ENCODE data around the gene EMC9. TPM values are rescaled to one million over a fixed set of nuclear protein-coding genes. Genes with fewer than 3 reads are reported as not detected.

EMC9 gene
- polyA plus RNA-seq, 3 donors, result 6.4 to 9.4 (median 8.5) TPM

- peaks cover 7 to 10% of the 10 kb centered on the region in 2 donors for H3K4me1 ChIP-seq (ENCODE audit: control insufficient read depth in 1 of 2, insufficient read depth in 2 of 2, low read length in 2 of 2)
- H3K4me2 ChIP-seq (replicated peaks; ENCODE audit: extremely low read depth, low read length, poor library complexity, severe bottlenecking), result no peak within 1 kb of the TSS
- H3K9me3 ChIP-seq (replicated peaks in 1 of 2; ENCODE audit: control insufficient read depth in 1 of 2, insufficient read depth in 1 of 2, low read length in 2 of 2), result no peaks in the 10 kb centered on the region
- intact Hi-C loops (cut with micrococcal nuclease), result loop anchor here in 1 of 2 donors (10.0 kb wide), 1 partner anchor 104 kb away; the partner anchor contains the start of genes GMPR2 and NEDD8
- H3K36me3 ChIP-seq (replicated peaks in 1 of 2; ENCODE audit: control insufficient read depth in 1 of 2, insufficient read depth in 2 of 2, low read length in 2 of 2), result no peaks in the 10 kb centered on the region
- peaks cover 0 to 1% (median 0%) of the 10 kb centered on the region in 7 donors for H3K9me3 Mint-ChIP-seq
- DNase-seq, result peak in 1 of 3 donors; percentile 44
- H3K4me1 Mint-ChIP-seq, result peaks cover 13% of the 10 kb centered on the region
- no peaks in the 10 kb centered on the region for H3K27me3 Mint-ChIP-seq (ENCODE audit: low read depth in 3 of 3)
- H3K27ac Mint-ChIP-seq, result peak within 1 kb of the TSS in 4 of 7 donors; percentile 2 to 86 (median 57)
- 75% methylated on average over 4 of the region's 5 CpGs for WGBS (ENCODE audit: insufficient coverage)
- H3K4me3 ChIP-seq (replicated peaks in 1 of 3; ENCODE audit: low read depth in 2 of 3, low read length in 3 of 3), result no peak within 1 kb of the TSS
- H3K27ac ChIP-seq (ENCODE audit: low read depth in 1 of 2, low read length in 2 of 2), result no peak within 1 kb of the TSS
- peaks cover 11 to 26% of the 10 kb centered on the region in 2 donors for H3K36me3 Mint-ChIP-seq
- H2AFZ ChIP-seq (ENCODE audit: insufficient read depth, low read depth, low read length, poor library complexity, severe bottlenecking), result no peak within 1 kb of the TSS
- TF ChIP-seq CTCF (IDR thresholded peaks at IDR 0.05), result no peak
- H4K20me1 ChIP-seq (ENCODE audit: insufficient read depth, low read length), result no peaks in the 10 kb centered on the region
- no peak within 1 kb of the TSS for H3K9ac ChIP-seq (ENCODE audit: insufficient read depth, low read length, poor library complexity, severe bottlenecking)
- H3K27me3 ChIP-seq (ENCODE audit: control insufficient read depth in 2 of 2, insufficient read depth in 2 of 2, low read length in 2 of 2), result no peaks in the 10 kb centered on the region
- H3K4me3 Mint-ChIP-seq, result no peak within 1 kb of the TSS
- H3K79me2 ChIP-seq (ENCODE audit: insufficient read depth, low read length), result no peaks in the 10 kb centered on the region
Measured at GRCh38 chr14:24130380-24130716, 11.0 kb downstream of the EMC9 start, which contains the start of gene FITM1. FITM1 (plus strand) TSS chr14:24130659; CDS start chr14:24131564, 905 bp downstream.

GRCh38 chr14:24129410-24129998, 11.9 kb downstream of the EMC9 start:
- no peaks in the 10 kb centered on the region for H3K9me3 ChIP-seq (replicated peaks in 1 of 2; ENCODE audit: control insufficient read depth in 1 of 2, insufficient read depth in 1 of 2, low read length in 2 of 2)
- no peaks in the 10 kb centered on the region for H3K27me3 ChIP-seq (ENCODE audit: control insufficient read depth in 2 of 2, insufficient read depth in 2 of 2, low read length in 2 of 2)
- H3K4me2 ChIP-seq (replicated peaks; ENCODE audit: extremely low read depth, low read length, poor library complexity, severe bottlenecking), result no peak overlapping the region
- peaks cover 5 to 7% of the 10 kb centered on the region in 2 donors for H3K4me1 ChIP-seq (ENCODE audit: control insufficient read depth in 1 of 2, insufficient read depth in 2 of 2, low read length in 2 of 2)
- H3K9ac ChIP-seq (ENCODE audit: insufficient read depth, low read length, poor library complexity, severe bottlenecking), result no peak overlapping the region
- Mint-ChIP-seq H3K27me3 (ENCODE audit: low read depth in 3 of 3) (no peaks in the 10 kb centered on the region), H3K36me3 (peaks cover 11 to 34% of the 10 kb centered on the region in 2 donors), H3K4me1 (peaks cover 9% of the 10 kb centered on the region), H3K9me3 (peaks cover 0 to 1% (median 0%) of the 10 kb centered on the region in 7 donors), H3K4me3 (no peak overlapping the region), H3K27ac (no peak overlapping the region)
- WGBS (ENCODE audit: insufficient coverage), result 82% methylated on average over 5 of the region's 8 CpGs
- no peaks in the 10 kb centered on the region for H3K79me2 ChIP-seq (ENCODE audit: insufficient read depth, low read length)
- H2AFZ ChIP-seq (ENCODE audit: insufficient read depth, low read depth, low read length, poor library complexity, severe bottlenecking), result no peak overlapping the region
- H4K20me1 ChIP-seq (ENCODE audit: insufficient read depth, low read length), result no peaks in the 10 kb centered on the region
- H3K36me3 ChIP-seq (replicated peaks in 1 of 2; ENCODE audit: control insufficient read depth in 1 of 2, insufficient read depth in 2 of 2, low read length in 2 of 2), result peaks cover 0 to 4% of the 10 kb centered on the region in 2 donors
- no peak overlapping the region for H3K4me3 ChIP-seq (replicated peaks in 1 of 3; ENCODE audit: low read depth in 2 of 3, low read length in 3 of 3)
- DNase-seq, result no peak
- H3K27ac ChIP-seq (ENCODE audit: low read depth in 1 of 2, low read length in 2 of 2), result no peak overlapping the region
- intact Hi-C loops (cut with micrococcal nuclease), result no loop called here
- no peak for TF ChIP-seq CTCF (IDR thresholded peaks at IDR 0.05)

Data from CD14-positive monocyte (primary cell).